A549 (cell line): ENCODE measurements around the gene IRF8.

Experiments used
- CBX2 ChIP-seq: fragments of 200-600 bp; sonication (generic); IDR thresholded peaks from 2 replicates; pipeline ENCODE4 v1.6.1; 2016; ENCODE audit warnings: low read depth, mild to moderate bottlenecking, borderline replicate concordance
- CEBPB ChIP-seq, 2 experiments: fragments of >200 bp in 1 of 2; sonication (Bioruptor Twin) in 1 of 2; formaldehyde crosslinking in 1 of 2; IDR thresholded peaks; 2 replicates each; pipeline ENCODE4 v1.6.1; 2012 to 2016
- EP300 ChIP-seq, 2 experiments: fragments of >200 bp; sonication (Bioruptor Twin); formaldehyde crosslinking; IDR thresholded peaks; 2 replicates in 1 of 2; 3 replicates in 1 of 2; pipeline ENCODE4 v1.6.1; 2016 to 2017
- POLR2A ChIP-seq: IDR thresholded peaks from 2 replicates; pipeline ENCODE4 v1.6.1; 2012; ENCODE audit warnings: mild to moderate bottlenecking, low read length
- SREBF2 ChIP-seq: fragments of 450-650 bp; IDR thresholded peaks from 2 replicates; pipeline ENCODE4 v1.6.1; 2014; ENCODE audit warnings: mild to moderate bottlenecking, moderate library complexity
- TF ChIP-seq, protein P1 (sequence below): fragments of >200 bp; sonication (Bioruptor Twin); formaldehyde crosslinking; IDR thresholded peaks from 3 replicates; pipeline ENCODE4 v1.5.1; 2016
- TF ChIP-seq, protein P2 (sequence below): fragments of 450-650 bp; IDR thresholded peaks from 2 replicates; pipeline ENCODE4 v1.6.1; 2014; ENCODE audit warnings: antibody characterized with exemption

DNA sequence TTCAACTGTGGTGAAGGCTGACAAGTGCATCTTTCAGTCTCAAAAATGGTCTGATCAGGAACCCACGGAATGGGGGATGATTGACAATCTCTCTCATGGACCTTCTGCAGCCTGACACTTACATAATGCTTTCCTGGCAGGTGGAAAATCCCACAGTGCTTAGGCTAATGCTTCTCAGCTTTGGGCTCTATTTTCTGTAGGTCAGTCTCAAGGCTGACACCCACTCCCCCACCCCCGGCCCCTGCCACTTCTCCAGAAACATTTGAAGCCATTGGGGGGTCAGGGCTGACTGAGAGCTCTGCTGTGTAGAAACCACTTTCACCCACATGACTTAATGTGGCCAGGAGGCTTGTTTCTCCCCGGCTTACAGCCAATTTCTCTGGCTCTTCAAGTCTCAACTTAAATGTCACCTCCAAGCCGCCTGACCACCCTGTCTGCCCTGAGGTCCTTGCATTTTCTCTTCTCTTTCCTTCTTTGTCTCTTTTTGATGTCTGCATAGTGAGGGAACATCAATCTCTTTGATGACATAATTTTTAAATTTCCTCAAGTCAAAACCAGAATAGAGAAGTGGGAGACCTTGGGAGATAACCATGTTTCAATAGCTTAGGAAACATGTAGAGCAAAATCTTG is 16.7 kb upstream of the IRF8 start:
- TF ChIP-seq, protein P1, sequence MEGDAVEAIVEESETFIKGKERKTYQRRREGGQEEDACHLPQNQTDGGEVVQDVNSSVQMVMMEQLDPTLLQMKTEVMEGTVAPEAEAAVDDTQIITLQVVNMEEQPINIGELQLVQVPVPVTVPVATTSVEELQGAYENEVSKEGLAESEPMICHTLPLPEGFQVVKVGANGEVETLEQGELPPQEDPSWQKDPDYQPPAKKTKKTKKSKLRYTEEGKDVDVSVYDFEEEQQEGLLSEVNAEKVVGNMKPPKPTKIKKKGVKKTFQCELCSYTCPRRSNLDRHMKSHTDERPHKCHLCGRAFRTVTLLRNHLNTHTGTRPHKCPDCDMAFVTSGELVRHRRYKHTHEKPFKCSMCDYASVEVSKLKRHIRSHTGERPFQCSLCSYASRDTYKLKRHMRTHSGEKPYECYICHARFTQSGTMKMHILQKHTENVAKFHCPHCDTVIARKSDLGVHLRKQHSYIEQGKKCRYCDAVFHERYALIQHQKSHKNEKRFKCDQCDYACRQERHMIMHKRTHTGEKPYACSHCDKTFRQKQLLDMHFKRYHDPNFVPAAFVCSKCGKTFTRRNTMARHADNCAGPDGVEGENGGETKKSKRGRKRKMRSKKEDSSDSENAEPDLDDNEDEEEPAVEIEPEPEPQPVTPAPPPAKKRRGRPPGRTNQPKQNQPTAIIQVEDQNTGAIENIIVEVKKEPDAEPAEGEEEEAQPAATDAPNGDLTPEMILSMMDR: no peak
- TF ChIP-seq EP300 (IDR thresholded peaks at IDR 0.05): no peak
- TF ChIP-seq POLR2A: no peak
- TF ChIP-seq SREBF2: no peak
- TF ChIP-seq, protein P2, sequence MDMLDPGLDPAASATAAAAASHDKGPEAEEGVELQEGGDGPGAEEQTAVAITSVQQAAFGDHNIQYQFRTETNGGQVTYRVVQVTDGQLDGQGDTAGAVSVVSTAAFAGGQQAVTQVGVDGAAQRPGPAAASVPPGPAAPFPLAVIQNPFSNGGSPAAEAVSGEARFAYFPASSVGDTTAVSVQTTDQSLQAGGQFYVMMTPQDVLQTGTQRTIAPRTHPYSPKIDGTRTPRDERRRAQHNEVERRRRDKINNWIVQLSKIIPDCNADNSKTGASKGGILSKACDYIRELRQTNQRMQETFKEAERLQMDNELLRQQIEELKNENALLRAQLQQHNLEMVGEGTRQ: no peak
- TF ChIP-seq CEBPB (IDR thresholded peaks at IDR 0.05): no peak
- no peak for TF ChIP-seq CBX2
